Activated CD4-positive, alpha-beta T cell treated with anti-CD3 and anti-CD28 coated beads, Interleukin-2, amount 10 ng/mL, durations not matched to agents 7 days and 5 days (primary cell): ENCODE results near the gene SATB1. TPM values are rescaled to one million over a fixed set of nuclear protein-coding genes. Genes with fewer than 3 reads are reported as not detected.
A peak's percentile ranks its signal among the peaks of the same experiment; 100 is the strongest.

Experiments used
- CTCF ChIA-PET: fragments of 350-600 bp; sonication (Branson Sonifier 250); formaldehyde crosslinking; loops from one replicate; lab custom pipeline; 2021; ENCODE audit warnings: antibody characterized with exemption; lab: Charles Lee
- POLR2A ChIA-PET: fragments of 350-600 bp; sonication (Branson Sonifier 250); formaldehyde crosslinking; loops from one replicate; lab custom pipeline; 2021; ENCODE audit warnings: antibody characterized with exemption; lab: Charles Lee
- DNase-seq: peaks from one replicate; pipeline ENCODE4 v3.0.0-alpha.2; 2020
- H3K27ac Mint-ChIP-seq: one replicate; pipeline ENCODE4 v1.8.0; 2021; ENCODE audit warnings: mild to moderate bottlenecking, moderate library complexity, mixed read lengths
- H3K27me3 Mint-ChIP-seq: one replicate; pipeline ENCODE4 v1.8.0; 2021; ENCODE audit warnings: mixed read lengths
- H3K36me3 Mint-ChIP-seq: one replicate; pipeline ENCODE4 v1.8.0; 2021; ENCODE audit warnings: low read depth, mixed read lengths
- H3K4me1 Mint-ChIP-seq: one replicate; pipeline ENCODE4 v1.8.0; 2021; ENCODE audit warnings: mixed read lengths
- H3K4me3 Mint-ChIP-seq: one replicate; pipeline ENCODE4 v1.8.0; 2021; ENCODE audit warnings: mild to moderate bottlenecking, moderate library complexity, mixed read lengths
- H3K9me3 Mint-ChIP-seq: one replicate; pipeline ENCODE4 v1.8.0; 2021; ENCODE audit warnings: mixed read lengths
- total RNA-seq, 2 experiments: library from RNA; stranded (reverse); gene quantifications; one replicate each; pipeline ENCODE4 v1.2.3, GENCODE V29; 2021

Gene SATB1
- total RNA-seq, 2 experiments from 2014 or later = 323 to 357 TPM

- H3K27ac Mint-ChIP-seq = peak overlapping the region; percentile 26
- no peaks in the 10 kb centered on the region for H3K9me3 Mint-ChIP-seq
- no peaks in the 10 kb centered on the region for H3K27me3 Mint-ChIP-seq
- POLR2A ChIA-PET = no interaction called here
- H3K36me3 Mint-ChIP-seq = peaks cover 85% of the 10 kb centered on the region
- CTCF ChIA-PET = interaction anchor here (1.4 kb wide), 1 partner anchor 20 kb away, joined by 3 read pairs; no protein-coding TSS in a partner anchor
- DNase-seq = no peak
- H3K4me3 Mint-ChIP-seq = peak overlapping the region; percentile 8
- peaks cover 89% of the 10 kb centered on the region for H3K4me1 Mint-ChIP-seq
Measured at GRCh38 chr3:18393906-18394305, 31.2 kb downstream of the SATB1 start.

GRCh38 chr3:18390024-18390660 is 35.0 kb downstream of the SATB1 start:
- H3K4me3 Mint-ChIP-seq = peak overlapping the region; percentile 3
- H3K9me3 Mint-ChIP-seq = no peaks in the 10 kb centered on the region
- ChIA-PET CTCF (interaction anchor here (1.3 to 2.2 kb wide), 3 partner anchors 10 to 11 kb away, joined by 4 to 9 read pairs (median 4); no protein-coding TSS in a partner anchor), POLR2A (interaction anchor here (0.7 to 1.3 kb wide), 2 partner anchors 11 to 1006 kb away, joined by 3 read pairs; no protein-coding TSS in a partner anchor)
- H3K36me3 Mint-ChIP-seq = peaks cover 81% of the 10 kb centered on the region
- H3K4me1 Mint-ChIP-seq = peaks cover 84% of the 10 kb centered on the region
- no peaks in the 10 kb centered on the region for H3K27me3 Mint-ChIP-seq
- H3K27ac Mint-ChIP-seq = peak overlapping the region; percentile 73
- DNase-seq = no peak

- Mint-ChIP-seq H3K36me3 (peaks cover 79% of the 10 kb centered on the region), H3K4me1 (peaks cover 83% of the 10 kb centered on the region), H3K27ac (peak overlapping the region; percentile 50), H3K4me3 (no peak overlapping the region), H3K27me3 (no peaks in the 10 kb centered on the region), H3K9me3 (no peaks in the 10 kb centered on the region)
- POLR2A ChIA-PET = interaction anchor here (0.5 kb wide), 1 partner anchor 8 kb away, joined by 3 read pairs; no protein-coding TSS in a partner anchor
- CTCF ChIA-PET = interaction anchor here (0.6 to 2.2 kb wide), 5 partner anchors 11 to 1645 kb away, joined by 3 to 9 read pairs (median 3); no protein-coding TSS in a partner anchor
- peak; percentile 53 for DNase-seq
Measured at GRCh38 chr3:18389108-18389733, 35.9 kb downstream of the SATB1 start.

GRCh38 chr3:18386274-18386890 is 38.8 kb downstream of the SATB1 start:
- H3K27ac Mint-ChIP-seq = peak overlapping the region; percentile 50
- POLR2A ChIA-PET = no interaction called here
- CTCF ChIA-PET = interaction anchor here (1.0 to 1.7 kb wide), 6 partner anchors 10 to 35 kb away, joined by 3 to 5 read pairs (median 3); no protein-coding TSS in a partner anchor
- no peaks in the 10 kb centered on the region for H3K9me3 Mint-ChIP-seq
- H3K4me1 Mint-ChIP-seq = peaks cover 77% of the 10 kb centered on the region
- H3K36me3 Mint-ChIP-seq = peaks cover 76% of the 10 kb centered on the region
- H3K27me3 Mint-ChIP-seq = no peaks in the 10 kb centered on the region
- DNase-seq = no peak
- peak overlapping the region; percentile 22 for H3K4me3 Mint-ChIP-seq

GRCh38 chr3:18385706-18386105 is 39.4 kb downstream of the SATB1 start:
- no peak for DNase-seq
- ChIA-PET CTCF (interaction anchor here (1.0 to 1.4 kb wide), 5 partner anchors 9 to 26 kb away, joined by 3 to 5 read pairs (median 3); no protein-coding TSS in a partner anchor), POLR2A (no interaction called here)
- Mint-ChIP-seq H3K36me3 (peaks cover 80% of the 10 kb centered on the region), H3K27ac (no peak overlapping the region), H3K27me3 (no peaks in the 10 kb centered on the region), H3K9me3 (no peaks in the 10 kb centered on the region), H3K4me3 (no peak overlapping the region), H3K4me1 (peaks cover 80% of the 10 kb centered on the region)

- DNase-seq = no peak
- Mint-ChIP-seq H3K27ac (peak overlapping the region; percentile 70), H3K4me1 (peaks cover 77% of the 10 kb centered on the region), H3K9me3 (no peaks in the 10 kb centered on the region), H3K36me3 (peaks cover 78% of the 10 kb centered on the region), H3K27me3 (no peaks in the 10 kb centered on the region), H3K4me3 (no peak overlapping the region)
- CTCF ChIA-PET = interaction anchor here (1.6 kb wide), 1 partner anchor 12 kb away, joined by 4 read pairs; no protein-coding TSS in a partner anchor
- POLR2A ChIA-PET = interaction anchor here (1.1 to 1.2 kb wide), 2 partner anchors 26 to 48 kb away, joined by 3 to 4 read pairs; no protein-coding TSS in a partner anchor
Measured at GRCh38 chr3:18382760-18383369, 42.3 kb downstream of the SATB1 start.

- ChIA-PET CTCF (interaction anchor here (0.5 to 0.8 kb wide), 2 partner anchors 13 to 165 kb away, joined by 3 to 4 read pairs; no protein-coding TSS in a partner anchor), POLR2A (no interaction called here)
- peaks cover 81% of the 10 kb centered on the region for H3K36me3 Mint-ChIP-seq
- peak overlapping the region; percentile 19 for H3K27ac Mint-ChIP-seq
- no peak for DNase-seq
- no peak overlapping the region for H3K4me3 Mint-ChIP-seq
- H3K4me1 Mint-ChIP-seq = peaks cover 81% of the 10 kb centered on the region
- H3K9me3 Mint-ChIP-seq = no peaks in the 10 kb centered on the region
- H3K27me3 Mint-ChIP-seq = no peaks in the 10 kb centered on the region
Measured at GRCh38 chr3:18379647-18380046, 45.5 kb downstream of the SATB1 start.

- H3K36me3 Mint-ChIP-seq = peaks cover 83% of the 10 kb centered on the region
- no peaks in the 10 kb centered on the region for H3K9me3 Mint-ChIP-seq
- DNase-seq = no peak
- no peaks in the 10 kb centered on the region for H3K27me3 Mint-ChIP-seq
- ChIA-PET CTCF (interaction anchor here (0.7 to 1.2 kb wide), 2 partner anchors 15 to 230 kb away, joined by 3 read pairs; no protein-coding TSS in a partner anchor), POLR2A (no interaction called here)
- no peak overlapping the region for H3K4me3 Mint-ChIP-seq
- peak overlapping the region; percentile 75 for H3K27ac Mint-ChIP-seq
- peaks cover 84% of the 10 kb centered on the region for H3K4me1 Mint-ChIP-seq
Measured at GRCh38 chr3:18378218-18378617, 46.9 kb downstream of the SATB1 start.

- ChIA-PET POLR2A (no interaction called here), CTCF (interaction anchor here (1.7 kb wide), 1 partner anchor 9 kb away, joined by 5 read pairs; no protein-coding TSS in a partner anchor)
- DNase-seq = no peak
- Mint-ChIP-seq H3K4me3 (no peak overlapping the region), H3K9me3 (no peaks in the 10 kb centered on the region), H3K27me3 (no peaks in the 10 kb centered on the region), H3K4me1 (peaks cover 88% of the 10 kb centered on the region), H3K36me3 (peaks cover 86% of the 10 kb centered on the region), H3K27ac (no peak overlapping the region)
Measured at GRCh38 chr3:18376682-18377081, 48.5 kb downstream of the SATB1 start.

- Mint-ChIP-seq H3K27ac (peak overlapping the region; percentile 91), H3K36me3 (peaks cover 91% of the 10 kb centered on the region), H3K4me3 (peak overlapping the region; percentile 50), H3K27me3 (no peaks in the 10 kb centered on the region), H3K9me3 (no peaks in the 10 kb centered on the region), H3K4me1 (peaks cover 90% of the 10 kb centered on the region)
- DNase-seq = peak; percentile 59
- CTCF ChIA-PET = interaction anchor here (1.0 to 1.6 kb wide), 2 partner anchors 13 to 24 kb away, joined by 4 to 5 read pairs; no protein-coding TSS in a partner anchor
- POLR2A ChIA-PET = no interaction called here
Measured at GRCh38 chr3:18372786-18373405, 52.2 kb downstream of the SATB1 start.

GRCh38 chr3:18370672-18371071 is 54.5 kb downstream of the SATB1 start:
- no peak for DNase-seq
- CTCF ChIA-PET = no interaction called here
- peaks cover 95% of the 10 kb centered on the region for H3K36me3 Mint-ChIP-seq
- peak overlapping the region; percentile 75 for H3K27ac Mint-ChIP-seq
- no peaks in the 10 kb centered on the region for H3K27me3 Mint-ChIP-seq
- H3K4me3 Mint-ChIP-seq = no peak overlapping the region
- peaks cover 90% of the 10 kb centered on the region for H3K4me1 Mint-ChIP-seq
- POLR2A ChIA-PET = no interaction called here
- no peaks in the 10 kb centered on the region for H3K9me3 Mint-ChIP-seq
